DND-41 (cell line): ENCODE results near the gene REXO4.
"Not testable (repeated sequence)": the region's sequence is repeated elsewhere in the genome, so short reads cannot be mapped to it uniquely, and the experiment has no call there.

Experiments used
- ATAC-seq: fragments of 200-7000 bp; cut with Tn5 transposase; 3 replicates; pipeline ENCODE4 v1.9.1; 2021; ENCODE audit warnings: low read depth; ENCODE audit not compliant: insufficient read depth
- DNase-seq: peaks from one replicate; pipeline ENCODE4 v3.0.0-alpha.2; 2020
- H2AFZ ChIP-seq: 2 replicates; pipeline ENCODE4 v1.6.0; 2012; ENCODE audit warnings: low read depth, low read length
- H3K27ac ChIP-seq: 2 replicates; pipeline ENCODE4 v1.5.1; 2012; ENCODE audit warnings: low read length, inconsistent platforms
- H3K27me3 ChIP-seq: fragments of 200-600 bp; sonication (generic); 2 replicates; pipeline ENCODE4 v1.6.0; 2012; ENCODE audit warnings: low read length, mild to moderate bottlenecking, inconsistent platforms; ENCODE audit not compliant: insufficient read depth, poor library complexity
- H3K36me3 ChIP-seq: 2 replicates; pipeline ENCODE4 v1.5.1; 2012; ENCODE audit warnings: low read length, inconsistent platforms; ENCODE audit not compliant: insufficient read depth
- H3K4me1 ChIP-seq: 2 replicates; pipeline ENCODE4 v1.5.1; 2012; ENCODE audit warnings: mild to moderate bottlenecking, low read length; ENCODE audit not compliant: insufficient read depth
- H3K4me2 ChIP-seq: 2 replicates; pipeline ENCODE4 v1.6.0; 2012; ENCODE audit warnings: mild to moderate bottlenecking, moderate library complexity, low read length, inconsistent platforms; ENCODE audit not compliant: insufficient read depth
- H3K4me3 ChIP-seq, 2 experiments: fragments of 200-600 bp in 1 of 2; shearing (Covaris generic) in 1 of 2; 2 replicates each; pipeline ENCODE4 v1.5.1; 2012 to 2016; ENCODE audit warnings: inconsistent platforms in 2 of 2, low read length in 2 of 2, mild to moderate bottlenecking in 2 of 2, low read depth in 1 of 2, moderate library complexity in 1 of 2
- H3K79me2 ChIP-seq: 2 replicates; pipeline ENCODE4 v1.6.0; 2012; ENCODE audit warnings: low read length, inconsistent platforms; ENCODE audit not compliant: insufficient read depth
- H3K9ac ChIP-seq: 2 replicates; pipeline ENCODE4 v1.6.0; 2012; ENCODE audit warnings: low read depth, mild to moderate bottlenecking, inconsistent platforms, low read length, moderate library complexity
- H3K9me3 ChIP-seq: 2 replicates; pipeline ENCODE4 v1.5.1; 2012; ENCODE audit warnings: low read length, moderate library complexity, mild to moderate bottlenecking, inconsistent platforms; ENCODE audit not compliant: insufficient read depth, severe bottlenecking
- H4K20me1 ChIP-seq: 2 replicates; pipeline ENCODE4 v1.6.0; 2012; ENCODE audit warnings: low read length; ENCODE audit not compliant: insufficient read depth
- CTCF ChIP-seq: IDR thresholded peaks from 2 replicates; pipeline ENCODE4 v1.5.1; 2012; ENCODE audit warnings: borderline replicate concordance, low read length, moderate library complexity, mild to moderate bottlenecking; ENCODE audit not compliant: poor library complexity, severe bottlenecking; ENCODE audit errors: extremely low read depth
- EZH2 ChIP-seq: IDR thresholded peaks from 3 replicates; pipeline ENCODE4 v1.6.1; 2012; ENCODE audit warnings: borderline replicate concordance, low read depth, mild to moderate bottlenecking, moderate library complexity, low read length, inconsistent platforms; ENCODE audit not compliant: severe bottlenecking

Gene REXO4

GRCh38 chr9:133453651-133454050 is 35.8 kb upstream of the REXO4 start:
- H2AFZ ChIP-seq = no peak overlapping the region
- TF ChIP-seq CTCF (no peak), EZH2 (no peak)
- H3K4me1 ChIP-seq = peaks cover 4% of the 10 kb centered on the region
- no peaks in the 10 kb centered on the region for H3K9me3 ChIP-seq
- DNase-seq (no peak), ATAC-seq (no peak)
- H3K9ac ChIP-seq = no peak overlapping the region
- no peaks in the 10 kb centered on the region for H3K27me3 ChIP-seq
- no peaks in the 10 kb centered on the region for H4K20me1 ChIP-seq
- H3K36me3 ChIP-seq = no peaks in the 10 kb centered on the region
- no peaks in the 10 kb centered on the region for H3K79me2 ChIP-seq
- no peak overlapping the region for H3K27ac ChIP-seq
- H3K4me2 ChIP-seq = no peak overlapping the region
- no peak overlapping the region for H3K4me3 ChIP-seq

DNA sequence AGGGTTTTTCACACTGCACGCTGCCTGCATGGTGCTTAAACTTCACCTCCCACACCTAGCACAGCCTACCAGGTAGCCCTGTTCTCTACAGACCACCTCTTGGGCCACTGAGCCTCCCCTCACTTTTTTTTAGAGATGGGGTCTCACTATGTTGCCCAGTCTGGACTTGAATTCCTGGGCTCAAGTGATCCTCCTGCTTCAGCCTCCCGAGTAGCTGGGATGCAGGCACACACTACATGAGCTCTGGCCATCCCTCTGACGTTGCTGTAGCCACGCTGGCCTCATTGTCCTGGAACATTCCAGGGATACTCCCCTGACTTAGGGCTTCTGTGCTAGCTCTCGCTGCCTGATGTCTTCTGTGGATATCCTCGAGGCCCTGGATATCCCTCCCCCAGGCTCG is 34.8 kb upstream of the REXO4 start:
- H3K27me3 ChIP-seq = no peaks in the 10 kb centered on the region
- H2AFZ ChIP-seq = no peak overlapping the region
- H3K4me2 ChIP-seq = no peak overlapping the region
- no peaks in the 10 kb centered on the region for H3K36me3 ChIP-seq
- no peaks in the 10 kb centered on the region for H4K20me1 ChIP-seq
- H3K27ac ChIP-seq = no peak overlapping the region
- no peak overlapping the region for H3K4me3 ChIP-seq
- ATAC-seq = no peak
- no peaks in the 10 kb centered on the region for H3K4me1 ChIP-seq
- no peaks in the 10 kb centered on the region for H3K79me2 ChIP-seq
- no peak for DNase-seq
- TF ChIP-seq CTCF (no peak), EZH2 (no peak)
- H3K9ac ChIP-seq = no peak overlapping the region
- no peaks in the 10 kb centered on the region for H3K9me3 ChIP-seq

DNA sequence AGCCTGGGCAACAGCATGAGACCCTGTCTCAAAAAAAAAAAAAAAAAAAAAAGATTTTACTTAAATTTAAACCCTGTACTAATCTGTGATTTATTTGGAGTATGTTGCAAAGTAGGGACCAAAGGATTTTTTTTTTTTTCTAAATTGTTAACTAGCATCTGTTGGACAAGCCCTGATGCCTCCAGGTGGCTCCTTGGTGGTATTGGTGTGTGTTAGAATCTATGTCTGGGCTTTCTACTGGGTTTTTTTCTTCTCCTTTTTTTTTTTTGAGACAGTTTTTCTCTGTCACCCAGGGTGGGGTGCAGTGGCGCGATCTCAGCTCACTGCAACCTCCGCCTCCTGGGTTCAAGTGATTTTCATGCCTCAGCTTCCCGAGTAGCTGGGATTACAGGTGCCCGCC is 34.1 kb upstream of the REXO4 start:
- not testable (repeated sequence) for H3K9ac ChIP-seq, H3K27me3 ChIP-seq, ATAC-seq, H3K9me3 ChIP-seq, H3K4me2 ChIP-seq, H3K27ac ChIP-seq, H2AFZ ChIP-seq, H3K36me3 ChIP-seq, DNase-seq, H3K79me2 ChIP-seq, H3K4me1 ChIP-seq, H4K20me1 ChIP-seq, H3K4me3 ChIP-seq

- TF ChIP-seq EZH2 (no peak), CTCF (no peak)
- Histone ChIP-seq H2AFZ (no peak overlapping the region), H3K4me3 (no peak overlapping the region), H3K9me3 (no peaks in the 10 kb centered on the region), H3K9ac (no peak overlapping the region), H3K79me2 (no peaks in the 10 kb centered on the region), H3K36me3 (no peaks in the 10 kb centered on the region), H3K27me3 (no peaks in the 10 kb centered on the region), H3K27ac (no peak overlapping the region), H3K4me2 (no peak overlapping the region), H3K4me1 (no peaks in the 10 kb centered on the region), H4K20me1 (no peaks in the 10 kb centered on the region)
- no peak for ATAC-seq
- DNase-seq = no peak
Measured at GRCh38 chr9:133449760-133450159, 31.9 kb upstream of the REXO4 start.
